ENCODE results near the gene HLCS.

The HLCS gene

DNA sequence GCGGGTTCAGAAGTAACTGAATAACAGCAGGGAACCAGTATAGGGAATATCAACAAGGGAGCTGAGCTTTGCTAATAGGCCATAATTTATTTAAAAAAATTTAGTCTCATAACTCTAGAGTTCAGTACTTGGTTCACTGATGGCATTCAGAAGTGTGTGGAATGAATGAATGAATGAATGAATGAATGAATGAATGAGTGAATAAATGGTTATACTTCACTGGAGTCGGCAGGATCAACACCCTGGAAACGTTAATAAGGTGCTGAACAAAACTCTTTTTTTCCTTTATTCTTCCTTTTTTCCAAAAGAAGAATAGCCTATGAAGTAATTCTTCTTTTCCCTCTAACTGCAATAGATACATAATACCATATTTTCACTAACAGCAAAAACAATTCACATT is 138.3 kb downstream of the HLCS start:
- Mint-ChIP-seq H3K9me3 (no peaks in the 10 kb centered on the region), H3K4me1 (peaks cover 15% of the 10 kb centered on the region), H3K27ac (no peak overlapping the region), H3K36me3 (ENCODE audit: low read depth) (no peaks in the 10 kb centered on the region), H3K27me3 (ENCODE audit: low read depth) (no peaks in the 10 kb centered on the region), H3K4me3 (no peak overlapping the region)
- TF ChIP-seq, protein P1, sequence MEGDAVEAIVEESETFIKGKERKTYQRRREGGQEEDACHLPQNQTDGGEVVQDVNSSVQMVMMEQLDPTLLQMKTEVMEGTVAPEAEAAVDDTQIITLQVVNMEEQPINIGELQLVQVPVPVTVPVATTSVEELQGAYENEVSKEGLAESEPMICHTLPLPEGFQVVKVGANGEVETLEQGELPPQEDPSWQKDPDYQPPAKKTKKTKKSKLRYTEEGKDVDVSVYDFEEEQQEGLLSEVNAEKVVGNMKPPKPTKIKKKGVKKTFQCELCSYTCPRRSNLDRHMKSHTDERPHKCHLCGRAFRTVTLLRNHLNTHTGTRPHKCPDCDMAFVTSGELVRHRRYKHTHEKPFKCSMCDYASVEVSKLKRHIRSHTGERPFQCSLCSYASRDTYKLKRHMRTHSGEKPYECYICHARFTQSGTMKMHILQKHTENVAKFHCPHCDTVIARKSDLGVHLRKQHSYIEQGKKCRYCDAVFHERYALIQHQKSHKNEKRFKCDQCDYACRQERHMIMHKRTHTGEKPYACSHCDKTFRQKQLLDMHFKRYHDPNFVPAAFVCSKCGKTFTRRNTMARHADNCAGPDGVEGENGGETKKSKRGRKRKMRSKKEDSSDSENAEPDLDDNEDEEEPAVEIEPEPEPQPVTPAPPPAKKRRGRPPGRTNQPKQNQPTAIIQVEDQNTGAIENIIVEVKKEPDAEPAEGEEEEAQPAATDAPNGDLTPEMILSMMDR (IDR thresholded peaks at IDR 0.05; ENCODE audit: unreplicated experiment in 3 of 3) = no peak

DNA sequence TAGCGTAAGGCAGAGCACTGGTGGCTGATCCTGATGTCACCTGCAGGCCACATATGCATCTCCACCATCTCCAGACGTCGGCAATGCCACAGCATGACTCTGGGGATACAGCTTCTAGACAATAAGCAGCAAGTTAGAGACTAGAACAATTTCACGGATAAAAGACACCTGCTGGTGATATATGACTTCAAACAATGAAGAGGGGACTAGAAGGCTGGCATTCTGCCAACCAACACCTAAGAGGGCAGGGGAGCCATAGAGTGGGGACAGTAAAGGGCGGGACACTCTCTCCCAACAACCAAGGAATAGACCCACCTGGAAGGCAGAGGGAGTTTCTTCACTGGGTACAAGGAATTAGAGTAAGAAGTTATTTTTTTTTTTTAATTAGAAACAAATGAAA is 140.8 kb downstream of the HLCS start:
- Mint-ChIP-seq H3K27me3 (ENCODE audit: low read depth) (no peaks in the 10 kb centered on the region), H3K4me1 (peaks cover 16% of the 10 kb centered on the region), H3K36me3 (ENCODE audit: low read depth) (no peaks in the 10 kb centered on the region), H3K9me3 (no peaks in the 10 kb centered on the region), H3K4me3 (no peak overlapping the region), H3K27ac (no peak overlapping the region)
- TF ChIP-seq, protein P1 (IDR thresholded peaks at IDR 0.05; ENCODE audit: unreplicated experiment in 3 of 3) = no peak

DNA sequence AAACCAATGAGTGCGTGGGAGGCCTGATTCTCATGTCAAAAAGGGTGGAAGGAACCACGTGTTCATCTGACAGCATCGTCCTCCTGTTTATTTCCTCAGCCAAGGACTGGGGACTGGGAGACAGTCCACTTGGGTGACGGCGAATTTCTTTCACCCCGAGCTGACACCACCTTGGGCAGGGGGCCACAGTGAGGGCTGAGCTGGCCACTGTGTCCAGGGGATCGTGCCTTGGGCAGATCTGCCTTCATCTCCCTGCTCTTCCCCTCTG is 145.5 kb downstream of the HLCS start:
- no peaks in the 10 kb centered on the region for H3K9me3 Mint-ChIP-seq
- peaks cover 4% of the 10 kb centered on the region for H3K27me3 Mint-ChIP-seq (ENCODE audit: low read depth)
- H3K36me3 Mint-ChIP-seq (ENCODE audit: low read depth) = no peaks in the 10 kb centered on the region
- no peak overlapping the region for H3K4me3 Mint-ChIP-seq
- H3K27ac Mint-ChIP-seq = no peak overlapping the region
- H3K4me1 Mint-ChIP-seq = peaks cover 15% of the 10 kb centered on the region
- TF ChIP-seq, protein P1 (IDR thresholded peaks at IDR 0.05; ENCODE audit: unreplicated experiment in 3 of 3) = no peak

DNA sequence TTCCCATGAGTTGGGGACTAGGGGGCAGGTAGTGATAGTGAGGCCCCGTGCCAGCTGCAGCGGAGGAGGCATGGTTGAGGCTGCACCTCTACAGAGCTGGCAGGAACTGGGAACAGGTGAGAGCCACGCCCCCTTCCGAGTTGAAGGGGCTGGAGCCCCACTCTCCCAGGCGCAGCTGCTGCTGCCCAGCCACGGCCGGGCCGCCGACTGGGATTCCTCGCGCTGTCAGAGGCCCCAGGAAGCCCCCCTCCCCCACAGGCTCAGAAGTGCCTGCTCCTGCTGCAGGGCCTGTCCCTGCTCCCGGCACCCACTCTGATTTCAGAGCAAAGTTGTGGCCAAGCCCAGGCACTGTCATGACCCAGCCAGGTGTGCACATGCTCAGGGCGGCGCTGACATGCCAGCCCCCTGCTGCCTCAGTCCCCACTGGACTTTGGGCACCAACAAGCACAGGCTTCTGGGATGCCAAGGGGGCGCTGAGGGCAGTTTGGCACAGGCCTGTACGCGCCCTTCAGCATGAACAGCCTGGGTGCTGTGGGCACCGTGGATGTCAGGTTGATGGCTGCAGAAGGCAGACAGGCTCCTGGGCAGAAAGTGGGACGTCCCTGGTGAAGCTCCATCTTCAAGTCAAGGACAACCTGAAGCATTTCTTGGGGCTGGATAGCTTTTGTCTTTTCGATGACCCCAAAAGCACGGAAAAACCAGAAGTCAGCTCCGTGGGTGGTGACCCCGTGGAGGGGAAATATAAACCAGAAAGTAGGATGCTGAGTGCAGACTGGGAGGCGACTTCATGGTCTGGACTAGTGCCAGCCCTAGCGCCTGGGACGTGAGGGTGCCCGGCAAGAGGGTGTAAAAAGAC is 146.1 kb downstream of the HLCS start:
- Mint-ChIP-seq H3K4me1 (peaks cover 15% of the 10 kb centered on the region), H3K4me3 (no peak overlapping the region), H3K36me3 (ENCODE audit: low read depth) (no peaks in the 10 kb centered on the region), H3K27ac (no peak overlapping the region), H3K9me3 (no peaks in the 10 kb centered on the region), H3K27me3 (ENCODE audit: low read depth) (peaks cover 4% of the 10 kb centered on the region)
- TF ChIP-seq, protein P1 (IDR thresholded peaks at IDR 0.05; ENCODE audit: unreplicated experiment in 3 of 3) = no peak

DNA sequence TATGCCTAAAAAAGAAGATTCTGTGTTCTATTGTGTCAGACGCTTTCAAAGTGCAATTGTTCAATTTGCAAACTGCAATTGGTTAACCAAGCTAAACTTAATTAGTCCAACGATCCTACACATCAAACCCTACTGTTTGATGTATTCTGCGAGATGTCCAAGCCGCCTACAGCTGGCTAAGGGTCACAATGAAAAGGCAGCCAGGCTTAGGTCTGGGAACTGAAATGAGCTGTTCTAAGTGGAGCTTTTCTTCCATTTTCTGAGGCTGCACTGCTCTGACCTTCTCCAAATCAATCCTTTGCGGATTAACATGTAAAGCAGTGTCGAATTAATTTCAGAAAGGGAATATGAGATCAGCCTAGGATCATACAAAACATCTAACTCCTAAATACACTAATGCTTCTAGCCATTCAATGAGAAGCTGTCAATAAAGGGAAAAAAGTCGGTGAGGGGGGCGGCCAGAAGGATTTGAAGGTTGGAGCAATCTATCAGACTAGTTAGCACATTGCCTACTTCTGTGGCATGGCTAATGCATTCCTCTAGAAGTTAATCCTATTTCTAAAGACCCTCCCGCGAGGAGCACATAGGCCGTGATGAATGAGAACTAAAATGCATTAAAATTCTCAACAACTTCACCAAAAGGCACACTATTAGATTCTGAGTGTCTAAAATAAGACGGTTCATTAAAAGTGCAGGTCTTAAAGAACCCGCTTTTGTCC is 148.6 kb downstream of the HLCS start:
- Mint-ChIP-seq H3K9me3 (no peaks in the 10 kb centered on the region), H3K27ac (no peak overlapping the region), H3K36me3 (ENCODE audit: low read depth) (no peaks in the 10 kb centered on the region), H3K4me3 (no peak overlapping the region), H3K4me1 (peaks cover 15% of the 10 kb centered on the region), H3K27me3 (ENCODE audit: low read depth) (peaks cover 13% of the 10 kb centered on the region)
- TF ChIP-seq, protein P1 (IDR thresholded peaks at IDR 0.05; ENCODE audit: unreplicated experiment in 3 of 3) = no peak
